PC-3 (cell line): Measurements from ENCODE around the gene C1QC. TPM values are rescaled to one million over a fixed set of nuclear protein-coding genes. Genes with fewer than 3 reads are reported as not detected.

Source experiments
- ATAC-seq: fragments of 200-7000 bp; cut with Tn5 transposase; 2 replicates; pipeline ENCODE4 v1.9.1; 2020; ENCODE audit warnings: mild to moderate bottlenecking, moderate library complexity
- BruUV-seq: library from RNA; stranded (reverse); fragments of 400-500 nt; replicated peaks from 2 replicates; lab custom pipeline; 2021; lab: Mats Ljungman, UMichigan
- CTCF ChIA-PET: fragments of 300-600 bp; sonication (Branson Sonifier 250); formaldehyde crosslinking; loops from one replicate; lab custom pipeline; 2022; ENCODE audit warnings: antibody characterized with exemption; lab: Charles Lee
- POLR2A ChIA-PET: fragments of 300-600 bp; sonication (Branson Sonifier 250); formaldehyde crosslinking; loops from one replicate; lab custom pipeline; 2022; ENCODE audit warnings: antibody characterized with exemption; ENCODE audit not compliant: unreplicated experiment; lab: Charles Lee
- DNase-seq: peaks from one replicate; pipeline ENCODE4 v3.0.0-alpha.2; 2015
- H2AFZ ChIP-seq: fragments of 300-600 bp; sonication (generic); 2 replicates; pipeline ENCODE4 v1.6.0; 2016; ENCODE audit warnings: antibody characterized with exemption, low read length
- H3F3A ChIP-seq: fragments of 300-600 bp; sonication (generic); one replicate; pipeline ENCODE4 v1.6.0; 2017; ENCODE audit warnings: antibody characterized with exemption, low read length, control low read depth, mild to moderate bottlenecking; ENCODE audit not compliant: unreplicated experiment
- H3K27ac ChIP-seq: fragments of 300-600 bp; sonication (generic); 2 replicates; pipeline ENCODE4 v1.5.1; 2016; ENCODE audit warnings: mild to moderate bottlenecking, low read length
- H3K27me3 ChIP-seq: fragments of 300-600 bp; sonication (generic); 2 replicates; pipeline ENCODE4 v1.6.1; 2016; ENCODE audit warnings: low read length, mixed read lengths
- H3K36me3 ChIP-seq: fragments of 300-600 bp; sonication (generic); 2 replicates; pipeline ENCODE4 v1.6.1; 2016; ENCODE audit warnings: low read depth, mixed run types, low read length, mixed read lengths
- H3K4me1 ChIP-seq: fragments of 300-600 bp; sonication (generic); 2 replicates; pipeline ENCODE4 v1.5.1; 2016; ENCODE audit warnings: low read length; ENCODE audit not compliant: insufficient read depth
- H3K4me2 ChIP-seq: fragments of 300-600 bp; sonication (generic); 2 replicates; pipeline ENCODE4 v1.6.0; 2016; ENCODE audit warnings: low read length
- H3K4me3 ChIP-seq: fragments of 300-600 bp; sonication (generic); 2 replicates; pipeline ENCODE4 v1.5.1; 2016; ENCODE audit warnings: mild to moderate bottlenecking, low read length, mixed read lengths
- H3K79me2 ChIP-seq: fragments of 300-600 bp; sonication (generic); 2 replicates; pipeline ENCODE4 v1.6.1; 2017; ENCODE audit warnings: low read length, mixed read lengths
- H3K9ac ChIP-seq: fragments of 300-600 bp; sonication (generic); 2 replicates; pipeline ENCODE4 v1.6.0; 2016; ENCODE audit warnings: mild to moderate bottlenecking, low read length
- H3K9me2 ChIP-seq: fragments of 300-600 bp; sonication (generic); replicated peaks from 2 replicates; pipeline ENCODE4 v1.6.1; 2016; ENCODE audit warnings: mixed run types, low read length, mixed read lengths
- H3K9me3 ChIP-seq: fragments of 300-600 bp; sonication (generic); 2 replicates; pipeline ENCODE4 v1.6.1; 2016; ENCODE audit warnings: low read length, mixed read lengths
- H4K20me1 ChIP-seq: fragments of 300-600 bp; sonication (generic); 2 replicates; pipeline ENCODE4 v1.6.1; 2016; ENCODE audit warnings: low read length, mixed read lengths
- CTCF ChIP-seq: fragments of 300-600 bp; sonication (generic); conservative IDR thresholded peaks from 2 replicates; pipeline ENCODE4 v1.5.1; 2017; ENCODE audit warnings: antibody characterized with exemption, low read depth, mild to moderate bottlenecking, low read length
- EZH2 ChIP-seq: fragments of 300-600 bp; sonication (generic); IDR thresholded peaks from one replicate; pipeline ENCODE4 v1.6.1; 2017; ENCODE audit warnings: antibody characterized with exemption, mild to moderate bottlenecking, low read length; ENCODE audit not compliant: unreplicated experiment
- EZH2phosphoT487 ChIP-seq: fragments of 300-600 bp; sonication (generic); IDR thresholded peaks from 2 replicates; pipeline ENCODE4 v1.6.1; 2018; ENCODE audit warnings: mild to moderate bottlenecking, antibody characterized with exemption, low read length, borderline replicate concordance
- intact Hi-C: fragments of 100-400 bp; cut with micrococcal nuclease; formaldehyde crosslinking; loops from 2 replicates; pipeline ENCODE4 v1.9.0; 2023
- total RNA-seq: library from RNA; depleted of rRNA; stranded (reverse); fragments of >200 nt; gene quantifications from 2 replicates; pipeline ENCODE4 v1.2.3, GENCODE V29; 2014

C1QC gene
- total RNA-seq, 1 experiment from 2014 or later, result not detected

GRCh38 chr1:22677931-22678896 is 34.8 kb downstream of the C1QC start:
- H2AFZ ChIP-seq, result no peak overlapping the region
- CTCF ChIA-PET, result no interaction called here
- no peaks in the 10 kb centered on the region for H3K9me2 ChIP-seq
- BruUV-seq, result no TSS peak
- POLR2A ChIA-PET, result no interaction called here
- no peaks in the 10 kb centered on the region for H3F3A ChIP-seq
- no peaks in the 10 kb centered on the region for H3K4me1 ChIP-seq
- no peak overlapping the region for H3K4me2 ChIP-seq
- TF ChIP-seq EZH2 (no peak), CTCF (no peak), EZH2phosphoT487 (no peak)
- no peaks in the 10 kb centered on the region for H4K20me1 ChIP-seq
- H3K9ac ChIP-seq, result no peak overlapping the region
- DNase-seq (no peak), ATAC-seq (no peak)
- no peaks in the 10 kb centered on the region for H3K27me3 ChIP-seq
- no peaks in the 10 kb centered on the region for H3K79me2 ChIP-seq
- H3K4me3 ChIP-seq, result no peak overlapping the region
- intact Hi-C loops, result no loop called here
- H3K9me3 ChIP-seq, result no peaks in the 10 kb centered on the region
- H3K36me3 ChIP-seq, result no peaks in the 10 kb centered on the region
- H3K27ac ChIP-seq, result no peak overlapping the region

GRCh38 chr1:22680726-22681125 is 37.3 kb downstream of the C1QC start:
- POLR2A ChIA-PET, result no interaction called here
- TF ChIP-seq EZH2, result no peak
- intact Hi-C loops, result no loop called here
- Histone ChIP-seq H3F3A (no peaks in the 10 kb centered on the region), H2AFZ (no peak overlapping the region), H3K9me3 (no peaks in the 10 kb centered on the region), H3K4me3 (no peak overlapping the region), H3K9ac (no peak overlapping the region), H4K20me1 (no peaks in the 10 kb centered on the region), H3K9me2 (no peaks in the 10 kb centered on the region), H3K4me1 (no peaks in the 10 kb centered on the region), H3K36me3 (no peaks in the 10 kb centered on the region), H3K4me2 (no peak overlapping the region), H3K27ac (no peak overlapping the region), H3K79me2 (no peaks in the 10 kb centered on the region), H3K27me3 (no peaks in the 10 kb centered on the region)
- no TSS peak for BruUV-seq
- DNase-seq (no peak), ATAC-seq (no peak)
- CTCF ChIA-PET, result no interaction called here

GRCh38 chr1:22681556-22682276 is 38.3 kb downstream of the C1QC start:
- no peaks in the 10 kb centered on the region for H3K36me3 ChIP-seq
- CTCF ChIA-PET, result no interaction called here
- no peak for DNase-seq

More at GRCh38 chr1:22681556-22682276, 38.3 kb downstream of the C1QC start:
- no peak for ATAC-seq
- intact Hi-C loops, result no loop called here
- H3K27me3 ChIP-seq, result no peaks in the 10 kb centered on the region
- no peaks in the 10 kb centered on the region for H3F3A ChIP-seq
- no peak overlapping the region for H2AFZ ChIP-seq
- H3K9ac ChIP-seq, result no peak overlapping the region
- H4K20me1 ChIP-seq, result no peaks in the 10 kb centered on the region
- H3K79me2 ChIP-seq, result no peaks in the 10 kb centered on the region
- POLR2A ChIA-PET, result no interaction called here
- H3K9me2 ChIP-seq, result no peaks in the 10 kb centered on the region
- no peaks in the 10 kb centered on the region for H3K9me3 ChIP-seq
- no peak overlapping the region for H3K27ac ChIP-seq
- H3K4me3 ChIP-seq, result no peak overlapping the region
- TF ChIP-seq CTCF, result no peak
- TF ChIP-seq EZH2, result no peak
- no peak for TF ChIP-seq EZH2phosphoT487
- no peak overlapping the region for H3K4me2 ChIP-seq
- no TSS peak for BruUV-seq
- no peaks in the 10 kb centered on the region for H3K4me1 ChIP-seq
